Prostate gland (tissue), 2 donors: Measurements from ENCODE around the gene NAPG.

Experiments
- CTCF ChIP-seq, 4 experiments: fragments of 200-600 bp in 2 of 4; fragments of 450-650 bp in 2 of 4; sonication (generic) in 2 of 4; IDR thresholded peaks; 1 replicate in 3 of 4; 2 replicates in 1 of 4; pipeline ENCODE4 v1.5.1; 2016 to 2019; ENCODE audit warnings: antibody characterized with exemption in 4 of 4, mild to moderate bottlenecking in 2 of 4, moderate library complexity in 2 of 4
- POLR2A ChIP-seq: fragments of 450-650 bp; IDR thresholded peaks from one replicate; pipeline ENCODE4 v1.6.1; 2016; ENCODE audit warnings: antibody characterized with exemption, mild to moderate bottlenecking

- TF ChIP-seq CTCF (IDR thresholded peaks at IDR 0.05), result no peak
- TF ChIP-seq POLR2A, result no peak
Observed at GRCh38 chr18:10514082-10514481, 11.7 kb upstream of the NAPG start.
